Mucosa of rectum (tissue), 2 donors: ENCODE measurements around the gene NOMO2.
"Not testable (repeated sequence)": the region's sequence is repeated elsewhere in the genome, so short reads cannot be mapped to it uniquely, and the experiment has no call there.

Experiments used
- H3K27ac ChIP-seq, 2 donors: one replicate each; pipeline ENCODE4 v1.7.0; 2013; ENCODE audit warnings: inconsistent platforms in 2 of 2, low read depth in 2 of 2, low read length in 2 of 2
- H3K27me3 ChIP-seq, 2 donors: one replicate each; pipeline ENCODE4 v1.7.0; 2013; ENCODE audit warnings: low read length in 2 of 2; ENCODE audit not compliant: control insufficient read depth in 2 of 2, insufficient read depth in 2 of 2
- H3K36me3 ChIP-seq, 2 donors: one replicate each; pipeline ENCODE4 v1.7.0; 2013; ENCODE audit warnings: low read length in 2 of 2; ENCODE audit not compliant: control insufficient read depth in 2 of 2, insufficient read depth in 2 of 2
- H3K4me1 ChIP-seq, 2 donors: one replicate each; pipeline ENCODE4 v1.7.0; 2013; ENCODE audit warnings: low read length in 2 of 2, mild to moderate bottlenecking in 1 of 2; ENCODE audit not compliant: control insufficient read depth in 2 of 2, insufficient read depth in 2 of 2
- H3K4me3 ChIP-seq, 2 donors: one replicate each; pipeline ENCODE4 v1.7.0; 2013; ENCODE audit warnings: low read length in 2 of 2
- H3K9ac ChIP-seq, 2 donors: one replicate each; pipeline ENCODE4 v1.7.0; 2013; ENCODE audit warnings: low read length in 2 of 2, low read depth in 1 of 2, mild to moderate bottlenecking in 1 of 2
- H3K9me3 ChIP-seq, 2 donors: one replicate each; pipeline ENCODE4 v1.7.0; 2013; ENCODE audit warnings: low read length in 2 of 2; ENCODE audit not compliant: control insufficient read depth in 2 of 2
- donor health status: healthy.
- donor health status: Normal muscosa, but diverticular disease.

NOMO2 gene

GRCh38 chr16:18561727-18562314, at the start of gene NOMO2:
NOMO2 (minus strand) TSS chr16:18562097; CDS start chr16:18562040, 57 bp downstream.
- not testable (repeated sequence) for H3K4me1 ChIP-seq, H3K27ac ChIP-seq, H3K36me3 ChIP-seq, H3K27me3 ChIP-seq, H3K9me3 ChIP-seq
- Histone ChIP-seq H3K9ac (peak within 1 kb of the TSS in 1 of 2 donors; percentile 57), H3K4me3 (peak within 1 kb of the TSS; percentile 54 to 63)

- H3K4me1 ChIP-seq, H3K27ac ChIP-seq, H3K9ac ChIP-seq, H3K9me3 ChIP-seq, H3K36me3 ChIP-seq, H3K27me3 ChIP-seq, H3K4me3 ChIP-seq: not testable (repeated sequence)
Measured at GRCh38 chr16:18610147-18610803, 48.4 kb upstream of the NOMO2 start.

GRCh38 chr16:18608271-18608670, 46.4 kb upstream of the NOMO2 start:
- H3K27me3 ChIP-seq, H3K36me3 ChIP-seq, H3K4me1 ChIP-seq, H3K4me3 ChIP-seq, H3K9ac ChIP-seq, H3K9me3 ChIP-seq, H3K27ac ChIP-seq: not testable (repeated sequence)

- not testable (repeated sequence) for H3K27ac ChIP-seq, H3K4me1 ChIP-seq, H3K9ac ChIP-seq, H3K27me3 ChIP-seq, H3K36me3 ChIP-seq, H3K9me3 ChIP-seq, H3K4me3 ChIP-seq
Measured at GRCh38 chr16:18603572-18604246, 41.8 kb upstream of the NOMO2 start.

- H3K4me1 ChIP-seq, H3K27ac ChIP-seq, H3K9me3 ChIP-seq, H3K36me3 ChIP-seq, H3K4me3 ChIP-seq, H3K9ac ChIP-seq, H3K27me3 ChIP-seq: not testable (repeated sequence)
Measured at GRCh38 chr16:18598582-18598981, 36.7 kb upstream of the NOMO2 start.

GRCh38 chr16:18597734-18598133, 35.8 kb upstream of the NOMO2 start:
- not testable (repeated sequence) for H3K4me1 ChIP-seq, H3K9me3 ChIP-seq, H3K4me3 ChIP-seq, H3K27me3 ChIP-seq, H3K27ac ChIP-seq, H3K9ac ChIP-seq, H3K36me3 ChIP-seq

GRCh38 chr16:18597319-18597718, 35.4 kb upstream of the NOMO2 start:
- not testable (repeated sequence) for H3K27ac ChIP-seq, H3K4me1 ChIP-seq, H3K27me3 ChIP-seq, H3K9me3 ChIP-seq, H3K4me3 ChIP-seq, H3K9ac ChIP-seq, H3K36me3 ChIP-seq

- H3K36me3 ChIP-seq, H3K4me1 ChIP-seq, H3K27ac ChIP-seq, H3K9me3 ChIP-seq, H3K4me3 ChIP-seq, H3K27me3 ChIP-seq, H3K9ac ChIP-seq: not testable (repeated sequence)
Measured at GRCh38 chr16:18595796-18596195, 33.9 kb upstream of the NOMO2 start.

- not testable (repeated sequence) for H3K4me1 ChIP-seq
Measured at GRCh38 chr16:18594880-18595279, 33.0 kb upstream of the NOMO2 start.

GRCh38 chr16:18593904-18594303, 32.0 kb upstream of the NOMO2 start:
- not testable (repeated sequence) for H3K9me3 ChIP-seq, H3K27ac ChIP-seq, H3K27me3 ChIP-seq, H3K4me3 ChIP-seq, H3K4me1 ChIP-seq, H3K9ac ChIP-seq, H3K36me3 ChIP-seq

More at GRCh38 chr16:18594880-18595279, 33.0 kb upstream of the NOMO2 start:
- H3K4me3 ChIP-seq, H3K36me3 ChIP-seq, H3K9me3 ChIP-seq, H3K27me3 ChIP-seq, H3K27ac ChIP-seq, H3K9ac ChIP-seq: not testable (repeated sequence)
